ENCODE data around the gene MTMR2. TPM values are rescaled to one million over a fixed set of nuclear protein-coding genes. Genes with fewer than 3 reads are reported as not detected.

MTMR2 gene
- total and polyA plus RNA-seq, 2 donors (not counting 1 experiment from before 2014, with no cell fraction given): 4.8 to 15.4 TPM

DNA sequence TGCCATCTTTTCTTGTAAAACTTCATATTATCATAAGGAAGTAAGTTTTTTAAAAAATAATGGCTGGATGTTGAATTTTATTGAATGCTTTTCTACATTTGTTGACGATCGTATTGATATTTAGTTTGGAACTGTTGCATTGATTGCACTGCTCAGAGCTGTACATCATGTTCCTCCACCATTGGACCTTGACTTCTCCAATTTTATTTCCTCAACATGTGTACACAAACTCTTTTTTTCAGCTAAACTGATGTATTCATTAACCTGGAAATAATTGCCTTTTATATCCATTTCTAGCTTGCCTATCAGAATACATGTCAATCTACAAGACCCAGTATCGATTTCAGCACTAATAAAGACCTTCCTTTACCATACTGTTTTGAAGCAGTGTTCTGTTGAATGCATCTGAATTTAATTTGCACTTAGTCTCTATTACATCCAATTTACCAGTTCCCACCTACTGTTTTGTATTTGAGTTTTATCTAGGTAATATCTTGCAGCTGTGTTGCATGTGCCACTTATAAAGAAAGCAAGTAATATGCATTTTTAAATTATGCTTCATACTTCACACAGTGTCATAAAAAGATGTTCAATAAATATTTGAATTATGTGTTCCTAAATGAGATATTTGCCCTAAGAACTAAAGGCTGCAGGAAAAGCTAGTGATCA is 128.1 kb downstream of the MTMR2 start:
- CTCF ChIA-PET: interaction anchor here (0.8 to 1.5 kb wide), 3 partner anchors 40 to 726 kb away, joined by 3 read pairs; no protein-coding TSS in a partner anchor
- Histone ChIP-seq H3K27ac (ENCODE audit: low read length in 2 of 2) (no peak overlapping the region), H3K27me3 (replicated peaks in 1 of 4; ENCODE audit: control extremely low read depth in 1 of 4, control insufficient read depth in 3 of 4, insufficient read depth in 4 of 4, low read length in 3 of 4) (no peaks in the 10 kb centered on the region), H2AFZ (ENCODE audit: insufficient read depth, low read depth, low read length, poor library complexity, severe bottlenecking) (no peak overlapping the region), H3K9me3 (ENCODE audit: control extremely low read depth in 1 of 3, control insufficient read depth in 2 of 3, insufficient read depth in 1 of 3, low read length in 2 of 3) (no peaks in the 10 kb centered on the region), H3K36me3 (replicated peaks in 1 of 2; ENCODE audit: control extremely low read depth in 1 of 2, control insufficient read depth in 1 of 2, extremely low read depth in 1 of 2, insufficient read depth in 2 of 2, low read length in 1 of 2) (peaks cover 8 to 15% of the 10 kb centered on the region in 2 experiments), H3K4me2 (replicated peaks; ENCODE audit: low read depth, low read length, poor library complexity, severe bottlenecking) (no peak overlapping the region), H4K20me1 (ENCODE audit: control insufficient read depth, insufficient read depth, low read length, poor library complexity, severe bottlenecking) (peaks cover 11% of the 10 kb centered on the region), H3K4me3 (ENCODE audit: control extremely low read depth in 1 of 5, extremely low read depth in 1 of 5, insufficient read depth in 1 of 5, low read depth in 2 of 5, low read length in 4 of 5) (no peak overlapping the region), H3K9ac (ENCODE audit: low read length) (no peak overlapping the region), H3K4me1 (ENCODE audit: control insufficient read depth in 2 of 2, insufficient read depth in 2 of 2, low read length in 2 of 2) (peaks cover 13 to 14% of the 10 kb centered on the region in 2 donors), H3K79me2 (ENCODE audit: control insufficient read depth, insufficient read depth, low read length) (peaks cover 69% of the 10 kb centered on the region)
- ATAC-seq (ENCODE audit: low read depth): no peak
- no peak overlapping the region for H3K27ac Mint-ChIP-seq
- WGBS (ENCODE audit: insufficient coverage): 100% methylated on average over 2 of the region's 3 CpGs
- TF ChIP-seq EZH2 (IDR thresholded peaks at IDR 0.05; ENCODE audit: borderline replicate concordance, insufficient read depth, low read depth, low read length, poor library complexity, severe bottlenecking): no peak
- TF ChIP-seq, protein P1, sequence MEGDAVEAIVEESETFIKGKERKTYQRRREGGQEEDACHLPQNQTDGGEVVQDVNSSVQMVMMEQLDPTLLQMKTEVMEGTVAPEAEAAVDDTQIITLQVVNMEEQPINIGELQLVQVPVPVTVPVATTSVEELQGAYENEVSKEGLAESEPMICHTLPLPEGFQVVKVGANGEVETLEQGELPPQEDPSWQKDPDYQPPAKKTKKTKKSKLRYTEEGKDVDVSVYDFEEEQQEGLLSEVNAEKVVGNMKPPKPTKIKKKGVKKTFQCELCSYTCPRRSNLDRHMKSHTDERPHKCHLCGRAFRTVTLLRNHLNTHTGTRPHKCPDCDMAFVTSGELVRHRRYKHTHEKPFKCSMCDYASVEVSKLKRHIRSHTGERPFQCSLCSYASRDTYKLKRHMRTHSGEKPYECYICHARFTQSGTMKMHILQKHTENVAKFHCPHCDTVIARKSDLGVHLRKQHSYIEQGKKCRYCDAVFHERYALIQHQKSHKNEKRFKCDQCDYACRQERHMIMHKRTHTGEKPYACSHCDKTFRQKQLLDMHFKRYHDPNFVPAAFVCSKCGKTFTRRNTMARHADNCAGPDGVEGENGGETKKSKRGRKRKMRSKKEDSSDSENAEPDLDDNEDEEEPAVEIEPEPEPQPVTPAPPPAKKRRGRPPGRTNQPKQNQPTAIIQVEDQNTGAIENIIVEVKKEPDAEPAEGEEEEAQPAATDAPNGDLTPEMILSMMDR (IDR thresholded peaks at IDR 0.05): no peak
- no peak overlapping the region for H3K4me3 Mint-ChIP-seq
- POLR2A ChIA-PET: no interaction called here
- H3K9me3 Mint-ChIP-seq (ENCODE audit: insufficient read depth): no peaks in the 10 kb centered on the region
- intact Hi-C loops (cut with micrococcal nuclease): no loop called here
- no peak for DNase-seq
- H3K4me1 Mint-ChIP-seq: peaks cover 37% of the 10 kb centered on the region
- H3K27me3 Mint-ChIP-seq: no peaks in the 10 kb centered on the region

DNA sequence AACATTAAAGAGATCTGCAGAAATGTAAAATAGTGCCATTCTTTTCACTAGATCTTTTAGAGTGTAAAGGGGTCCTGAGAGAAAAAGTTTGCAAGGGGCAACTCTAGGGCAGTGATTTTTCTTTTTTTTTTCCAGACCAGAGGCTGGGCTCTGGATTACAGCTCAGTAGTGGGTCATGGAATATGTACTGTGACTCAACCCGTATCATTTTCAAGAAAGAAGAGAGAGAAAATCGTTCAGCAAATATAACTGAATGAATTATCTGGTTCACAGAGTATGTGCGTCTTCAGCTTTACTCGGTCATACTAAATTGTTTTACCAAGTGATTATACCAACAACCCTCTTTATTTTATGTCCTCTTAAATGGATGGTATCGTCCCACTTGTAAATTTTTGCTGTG is 129.8 kb downstream of the MTMR2 start:
- Histone ChIP-seq H3K79me2 (ENCODE audit: control insufficient read depth, insufficient read depth, low read length) (peaks cover 75% of the 10 kb centered on the region), H3K4me3 (ENCODE audit: control extremely low read depth in 1 of 5, extremely low read depth in 1 of 5, insufficient read depth in 1 of 5, low read depth in 2 of 5, low read length in 4 of 5) (no peak overlapping the region), H4K20me1 (ENCODE audit: control insufficient read depth, insufficient read depth, low read length, poor library complexity, severe bottlenecking) (peaks cover 11% of the 10 kb centered on the region), H2AFZ (ENCODE audit: insufficient read depth, low read depth, low read length, poor library complexity, severe bottlenecking) (no peak overlapping the region), H3K27ac (ENCODE audit: low read length in 2 of 2) (no peak overlapping the region), H3K4me1 (ENCODE audit: control insufficient read depth in 2 of 2, insufficient read depth in 2 of 2, low read length in 2 of 2) (peaks cover 13 to 14% of the 10 kb centered on the region in 2 donors), H3K9me3 (ENCODE audit: control extremely low read depth in 1 of 3, control insufficient read depth in 2 of 3, insufficient read depth in 1 of 3, low read length in 2 of 3) (no peaks in the 10 kb centered on the region), H3K9ac (ENCODE audit: low read length) (no peak overlapping the region), H3K36me3 (replicated peaks in 1 of 2; ENCODE audit: control extremely low read depth in 1 of 2, control insufficient read depth in 1 of 2, extremely low read depth in 1 of 2, insufficient read depth in 2 of 2, low read length in 1 of 2) (peaks cover 2% of the 10 kb centered on the region in 2 experiments), H3K4me2 (replicated peaks; ENCODE audit: low read depth, low read length, poor library complexity, severe bottlenecking) (no peak overlapping the region), H3K27me3 (replicated peaks in 1 of 4; ENCODE audit: control extremely low read depth in 1 of 4, control insufficient read depth in 3 of 4, insufficient read depth in 4 of 4, low read length in 3 of 4) (no peaks in the 10 kb centered on the region)
- intact Hi-C loops (cut with micrococcal nuclease): loop anchor here (5.0 kb wide), 1 partner anchor 548 kb away; the partner anchor contains the start of gene MAML2
- DNase-seq (no peak), ATAC-seq (ENCODE audit: low read depth) (no peak)
- H3K4me1 Mint-ChIP-seq: peaks cover 40% of the 10 kb centered on the region
- no CpG with 5 or more reads among the region's 5 CpGs for WGBS (ENCODE audit: insufficient coverage)
- H3K9me3 Mint-ChIP-seq (ENCODE audit: insufficient read depth): no peaks in the 10 kb centered on the region
- no peak overlapping the region for H3K27ac Mint-ChIP-seq
- no peak for TF ChIP-seq EZH2 (IDR thresholded peaks at IDR 0.05; ENCODE audit: borderline replicate concordance, insufficient read depth, low read depth, low read length, poor library complexity, severe bottlenecking)
- TF ChIP-seq, protein P1 (IDR thresholded peaks at IDR 0.05): no peak
- POLR2A ChIA-PET: no interaction called here
- H3K4me3 Mint-ChIP-seq: no peak overlapping the region
- CTCF ChIA-PET: interaction anchor here (1.1 kb wide), 1 partner anchor 642 kb away, joined by 3 read pairs; no protein-coding TSS in a partner anchor
- no peaks in the 10 kb centered on the region for H3K27me3 Mint-ChIP-seq

All from B cell (primary cell).